ENCODE measurements around the gene ITIH2.
"Not testable (repeated sequence)": the region's sequence is repeated elsewhere in the genome, so short reads cannot be mapped to it uniquely, and the experiment has no call there.

The ITIH2 gene

GRCh38 chr10:7690885-7691597 lies 12.1 kb upstream of the ITIH2 start:
- H3K4me3 ChIP-seq (ENCODE audit: low read depth, low read length); DNase-seq (ENCODE audit: low read depth): not testable (repeated sequence)

- not testable (repeated sequence) for DNase-seq (ENCODE audit: low read depth); H3K4me3 ChIP-seq (ENCODE audit: low read depth, low read length)
Measured at GRCh38 chr10:7692368-7692767, 10.7 kb upstream of the ITIH2 start.

- DNase-seq (ENCODE audit: low read depth); H3K4me3 ChIP-seq (ENCODE audit: low read depth, low read length): not testable (repeated sequence)
Measured at GRCh38 chr10:7693194-7693593, 9.9 kb upstream of the ITIH2 start.

- no peak for DNase-seq (ENCODE audit: low read depth)
- no peak overlapping the region for H3K4me3 ChIP-seq (ENCODE audit: low read depth, low read length)
Measured at GRCh38 chr10:7696545-7696944, 6.6 kb upstream of the ITIH2 start.

- no peak for DNase-seq (ENCODE audit: low read depth)
- no peak overlapping the region for H3K4me3 ChIP-seq (ENCODE audit: low read depth, low read length)
Measured at GRCh38 chr10:7697426-7697825, 5.7 kb upstream of the ITIH2 start.

GRCh38 chr10:7700577-7701125 lies 2.5 kb upstream of the ITIH2 start:
- DNase-seq (ENCODE audit: low read depth), result no peak

GRCh38 chr10:7701158-7701742 lies 1.9 kb upstream of the ITIH2 start:
- DNase-seq (ENCODE audit: low read depth), result no peak
- H3K4me3 ChIP-seq (ENCODE audit: low read depth, low read length), result no peak overlapping the region

More at GRCh38 chr10:7700577-7701125, 2.5 kb upstream of the ITIH2 start:
- no peak overlapping the region for H3K4me3 ChIP-seq (ENCODE audit: low read depth, low read length)

GRCh38 chr10:7702288-7702812 lies 766 bp upstream of the ITIH2 start:
- no peak for DNase-seq (ENCODE audit: low read depth)
- no peak overlapping the region for H3K4me3 ChIP-seq (ENCODE audit: low read depth, low read length)

- H3K4me3 ChIP-seq (ENCODE audit: low read depth, low read length), result no peak overlapping the region
- DNase-seq (ENCODE audit: low read depth), result no peak
Measured at GRCh38 chr10:7704071-7705016, 1.2 kb downstream of the ITIH2 start.

GRCh38 chr10:7705341-7705740 lies 2.2 kb downstream of the ITIH2 start:
- H3K4me3 ChIP-seq (ENCODE audit: low read depth, low read length), result no peak overlapping the region
- no peak for DNase-seq (ENCODE audit: low read depth)

GRCh38 chr10:7706534-7707073 lies 3.5 kb downstream of the ITIH2 start:
- H3K4me3 ChIP-seq (ENCODE audit: low read depth, low read length), result no peak overlapping the region
- DNase-seq (ENCODE audit: low read depth), result no peak

- no peak overlapping the region for H3K4me3 ChIP-seq (ENCODE audit: low read depth, low read length)
- DNase-seq (ENCODE audit: low read depth), result no peak
Measured at GRCh38 chr10:7707102-7707501, 4.0 kb downstream of the ITIH2 start.

GRCh38 chr10:7707858-7708622 lies 4.9 kb downstream of the ITIH2 start:
- no peak for DNase-seq (ENCODE audit: low read depth)
- H3K4me3 ChIP-seq (ENCODE audit: low read depth, low read length), result no peak overlapping the region

GRCh38 chr10:7708832-7709231 lies 5.7 kb downstream of the ITIH2 start:
- no peak overlapping the region for H3K4me3 ChIP-seq (ENCODE audit: low read depth, low read length)
- no peak for DNase-seq (ENCODE audit: low read depth)

GRCh38 chr10:7710446-7710845 lies 7.3 kb downstream of the ITIH2 start:
- H3K4me3 ChIP-seq (ENCODE audit: low read depth, low read length), result no peak overlapping the region
- no peak for DNase-seq (ENCODE audit: low read depth)

- H3K4me3 ChIP-seq (ENCODE audit: low read depth, low read length); DNase-seq (ENCODE audit: low read depth): not testable (repeated sequence)
Measured at GRCh38 chr10:7711075-7711474, 8.0 kb downstream of the ITIH2 start.

GRCh38 chr10:7715515-7715914 lies 12.4 kb downstream of the ITIH2 start:
- DNase-seq (ENCODE audit: low read depth), result no peak
- H3K4me3 ChIP-seq (ENCODE audit: low read depth, low read length), result no peak overlapping the region

GRCh38 chr10:7717767-7718166 lies 14.7 kb downstream of the ITIH2 start:
- DNase-seq (ENCODE audit: low read depth), result no peak
- H3K4me3 ChIP-seq (ENCODE audit: low read depth, low read length), result no peak overlapping the region

GRCh38 chr10:7718685-7719084 lies 15.6 kb downstream of the ITIH2 start:
- no peak for DNase-seq (ENCODE audit: low read depth)

More at GRCh38 chr10:7718685-7719084, 15.6 kb downstream of the ITIH2 start:
- no peak overlapping the region for H3K4me3 ChIP-seq (ENCODE audit: low read depth, low read length)

Data from skeletal muscle cell (primary cell).